Measurements from ENCODE around the gene LRRC1. TPM values are rescaled to one million over a fixed set of nuclear protein-coding genes. Genes with fewer than 3 reads are reported as not detected.

Gene LRRC1
- total RNA-seq, 1 experiment from 2014 or later, result 10.3 TPM

DNA sequence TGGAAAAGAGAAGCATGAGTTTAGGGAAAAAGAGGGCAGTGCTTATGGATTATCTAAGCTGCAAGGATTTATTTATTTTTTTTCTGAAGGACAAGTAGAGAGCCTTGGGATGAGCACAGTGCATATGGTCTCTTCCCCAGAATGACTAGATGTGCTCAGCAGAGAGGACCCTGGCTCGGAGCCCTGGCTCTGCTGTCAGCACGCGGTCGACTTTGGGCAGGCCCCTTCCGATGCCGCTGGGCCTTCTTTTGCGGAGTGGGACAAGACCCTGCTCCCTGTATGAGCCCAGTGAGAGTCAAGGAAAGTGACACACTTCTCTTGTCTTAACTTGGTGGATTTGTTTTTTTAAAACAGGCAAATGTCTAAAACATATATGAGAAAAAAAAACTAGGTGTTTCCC is 51.4 kb downstream of the LRRC1 start:
- H2AK5ac ChIP-seq (ENCODE audit: insufficient read length, low read length), result no peak overlapping the region
- no peak overlapping the region for H3K23ac ChIP-seq (ENCODE audit: insufficient read length, low read depth, low read length)
- no peak for DNase-seq
- H3K27ac ChIP-seq (ENCODE audit: insufficient read length, low read depth, low read length), result no peak overlapping the region
- peaks cover 3% of the 10 kb centered on the region; the same call in 1 of the 2 replicates for H3K4me1 ChIP-seq (ENCODE audit: insufficient read depth, low read length)
- no peak overlapping the region for H4K8ac ChIP-seq (replicated peaks; ENCODE audit: insufficient read length, low read depth, low read length)
- no peak overlapping the region for H4K5ac ChIP-seq (ENCODE audit: insufficient read length, low read depth, low read length)
- no peaks in the 10 kb centered on the region for H3K79me2 ChIP-seq (ENCODE audit: insufficient read depth, low read length)
- Mint-ChIP-seq H3K9me3 (no peaks in the 10 kb centered on the region), H3K27me3 (ENCODE audit: low read depth) (no peaks in the 10 kb centered on the region), H3K27ac (peak overlapping the region in 1 of 3 experiments; percentile 42; a peak in 2 of 7 replicates), H3K4me1 (peaks cover 4 to 5% of the 10 kb centered on the region in 2 experiments), H3K36me3 (ENCODE audit: insufficient read depth in 1 of 3, low read depth in 3 of 3) (no peaks in the 10 kb centered on the region; a peak in 2 of 7 replicates), H3K4me3 (no peak overlapping the region)
- no peak overlapping the region for H2BK12ac ChIP-seq (ENCODE audit: insufficient read length, low read depth, low read length)
- no peaks in the 10 kb centered on the region for H3K9me3 ChIP-seq (ENCODE audit: control insufficient read depth, low read depth, low read length)
- no peaks in the 10 kb centered on the region for H3K23me2 ChIP-seq (ENCODE audit: insufficient read length, low read depth, low read length, poor library complexity, severe bottlenecking)
- H3K18ac ChIP-seq (ENCODE audit: insufficient read length, low read depth, low read length), result no peak overlapping the region
- no peak overlapping the region for H3T11ph ChIP-seq (ENCODE audit: low read length)
- H2BK120ac ChIP-seq (ENCODE audit: low read depth, low read length, poor library complexity, severe bottlenecking), result no peak overlapping the region
- no peak overlapping the region for H3K4me2 ChIP-seq (ENCODE audit: insufficient read depth, insufficient read length, low read length)
- WGBS (ENCODE audit: extremely low coverage, insufficient read length, low lambda C conversion rate), result no CpG with 5 or more reads among the region's 7 CpGs
- H2BK5ac ChIP-seq (ENCODE audit: insufficient read length, low read length), result no peak overlapping the region
- no peaks in the 10 kb centered on the region for H4K20me1 ChIP-seq (ENCODE audit: control insufficient read depth, insufficient read depth, insufficient read length)
- H3K79me1 ChIP-seq (ENCODE audit: insufficient read depth, low read depth, low read length, poor library complexity, severe bottlenecking), result peaks cover 2% of the 10 kb centered on the region
- H2BK15ac ChIP-seq (ENCODE audit: low read depth, low read length), result no peak overlapping the region
- no peak overlapping the region for H2BK20ac ChIP-seq (ENCODE audit: low read depth, low read length, poor library complexity, severe bottlenecking)
- H3K27me3 ChIP-seq (ENCODE audit: insufficient read depth, low read length), result no peaks in the 10 kb centered on the region
- H3K4ac ChIP-seq (ENCODE audit: low read depth, low read length), result no peak overlapping the region
- no peak overlapping the region for H3K14ac ChIP-seq (ENCODE audit: insufficient read depth, low read length)
- H4K91ac ChIP-seq (ENCODE audit: insufficient read length, low read depth, low read length), result no peak overlapping the region
- TF ChIP-seq, protein P1, sequence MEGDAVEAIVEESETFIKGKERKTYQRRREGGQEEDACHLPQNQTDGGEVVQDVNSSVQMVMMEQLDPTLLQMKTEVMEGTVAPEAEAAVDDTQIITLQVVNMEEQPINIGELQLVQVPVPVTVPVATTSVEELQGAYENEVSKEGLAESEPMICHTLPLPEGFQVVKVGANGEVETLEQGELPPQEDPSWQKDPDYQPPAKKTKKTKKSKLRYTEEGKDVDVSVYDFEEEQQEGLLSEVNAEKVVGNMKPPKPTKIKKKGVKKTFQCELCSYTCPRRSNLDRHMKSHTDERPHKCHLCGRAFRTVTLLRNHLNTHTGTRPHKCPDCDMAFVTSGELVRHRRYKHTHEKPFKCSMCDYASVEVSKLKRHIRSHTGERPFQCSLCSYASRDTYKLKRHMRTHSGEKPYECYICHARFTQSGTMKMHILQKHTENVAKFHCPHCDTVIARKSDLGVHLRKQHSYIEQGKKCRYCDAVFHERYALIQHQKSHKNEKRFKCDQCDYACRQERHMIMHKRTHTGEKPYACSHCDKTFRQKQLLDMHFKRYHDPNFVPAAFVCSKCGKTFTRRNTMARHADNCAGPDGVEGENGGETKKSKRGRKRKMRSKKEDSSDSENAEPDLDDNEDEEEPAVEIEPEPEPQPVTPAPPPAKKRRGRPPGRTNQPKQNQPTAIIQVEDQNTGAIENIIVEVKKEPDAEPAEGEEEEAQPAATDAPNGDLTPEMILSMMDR (conservative IDR thresholded peaks at IDR 0.05), result no peak
- no peak overlapping the region for H3K56ac ChIP-seq (ENCODE audit: insufficient read length, low read depth, low read length)
- no peak overlapping the region for H2AFZ ChIP-seq (ENCODE audit: low read length)
- H3K9ac ChIP-seq (ENCODE audit: extremely low read depth, insufficient read length, low read length), result no peak overlapping the region

Data from H9 (cell line).